Embryonic facial prominence (tissue), 1 donor: ENCODE measurements around the gene EWSR1.
A peak's percentile ranks its signal among the peaks of the same experiment; 100 is the strongest.

Experiments
- DNase-seq: peaks from one replicate; pipeline ENCODE4 v3.0.0-alpha.2; 2016; ENCODE audit errors: extremely low spot score

EWSR1 gene

GRCh38 chr22:29306175-29306834 lies 38.2 kb downstream of the EWSR1 start, which contains the start of gene GAS2L1:
GAS2L1 (plus strand) TSS chr22:29306650; CDS start chr22:29308106, 1,456 bp downstream.
- DNase-seq = peak; percentile 52

- DNase-seq = peak; percentile 66
Measured at GRCh38 chr22:29306835-29307595, 38.9 kb downstream of the EWSR1 start.

- no peak for DNase-seq
Measured at GRCh38 chr22:29307596-29308147, 39.6 kb downstream of the EWSR1 start.

- no peak for DNase-seq
Measured at GRCh38 chr22:29308148-29308790, 40.2 kb downstream of the EWSR1 start.

GRCh38 chr22:29308791-29309262 lies 40.8 kb downstream of the EWSR1 start:
- no peak for DNase-seq

GRCh38 chr22:29309332-29310064 lies 41.4 kb downstream of the EWSR1 start:
- DNase-seq = no peak

- no peak for DNase-seq
Measured at GRCh38 chr22:29310065-29310862, 42.2 kb downstream of the EWSR1 start.

GRCh38 chr22:29310863-29311339 lies 42.8 kb downstream of the EWSR1 start:
- DNase-seq = peak; percentile 80

GRCh38 chr22:29311464-29312217 lies 43.6 kb downstream of the EWSR1 start:
- DNase-seq = no peak

GRCh38 chr22:29312218-29313125 lies 44.4 kb downstream of the EWSR1 start:
- no peak for DNase-seq

- DNase-seq = peak; percentile 22
Measured at GRCh38 chr22:29313126-29313575, 45.1 kb downstream of the EWSR1 start.

GRCh38 chr22:29313576-29314466 lies 45.8 kb downstream of the EWSR1 start:
- DNase-seq = no peak

- no peak for DNase-seq
Measured at GRCh38 chr22:29314537-29315285, 46.6 kb downstream of the EWSR1 start.

GRCh38 chr22:29315286-29316140 lies 47.4 kb downstream of the EWSR1 start, which contains the start of gene RASL10A:
RASL10A (minus strand) TSS chr22:29315697; CDS start chr22:29315246, 451 bp downstream.
- no peak for DNase-seq

- DNase-seq = no peak
Measured at GRCh38 chr22:29316141-29316828, 48.2 kb downstream of the EWSR1 start.
